A673 (cell line): ENCODE results near the gene ARHGEF26. TPM values are rescaled to one million over a fixed set of nuclear protein-coding genes. Genes with fewer than 3 reads are reported as not detected.

ENCODE experiments used
- BruUV-seq: library from RNA; stranded (reverse); fragments of 400-500 nt; replicated peaks from 2 replicates; lab custom pipeline; 2021; lab: Mats Ljungman, UMichigan
- CTCF ChIA-PET: fragments of 300-600 bp; sonication (Branson Sonifier 250); formaldehyde crosslinking; loops from one replicate; lab custom pipeline; 2022; ENCODE audit warnings: antibody characterized with exemption; lab: Charles Lee
- POLR2A ChIA-PET: fragments of 300-600 bp; sonication (Branson Sonifier 250); formaldehyde crosslinking; loops from one replicate; lab custom pipeline; 2022; ENCODE audit warnings: antibody characterized with exemption; ENCODE audit not compliant: low non-redundant PET; lab: Charles Lee
- DNase-seq: peaks from one replicate; pipeline ENCODE4 v3.0.0-alpha.2; 2015; ENCODE audit warnings: low spot score
- H3K27ac ChIP-seq: fragments of 200-600 bp; sonication (generic); 2 replicates; pipeline ENCODE4 v1.5.1; 2016; ENCODE audit warnings: mixed run types, low read depth, mild to moderate bottlenecking, mixed read lengths, antibody characterized with exemption, low read length; ENCODE audit not compliant: poor library complexity, severe bottlenecking
- H3K27me3 ChIP-seq: fragments of 200-600 bp; sonication (generic); replicated peaks from 2 replicates; pipeline ENCODE4 v1.6.1; 2017; ENCODE audit warnings: mixed run types, low read depth, mild to moderate bottlenecking, mixed read lengths, antibody characterized with exemption, low read length; ENCODE audit not compliant: insufficient read depth, poor library complexity
- H3K36me3 ChIP-seq: fragments of 200-600 bp; sonication (generic); 2 replicates; pipeline ENCODE4 v1.6.1; 2016; ENCODE audit warnings: mixed run types, mild to moderate bottlenecking, mixed read lengths, antibody characterized with exemption, low read length; ENCODE audit not compliant: insufficient read depth, poor library complexity, severe bottlenecking
- H3K4me1 ChIP-seq: fragments of 200-600 bp; sonication (generic); 2 replicates; pipeline ENCODE4 v1.6.1; 2017; ENCODE audit warnings: mixed run types, mild to moderate bottlenecking, mixed read lengths, antibody characterized with exemption, low read length; ENCODE audit not compliant: insufficient read depth, poor library complexity, severe bottlenecking
- H3K4me3 ChIP-seq: fragments of 200-600 bp; sonication (generic); 2 replicates; pipeline ENCODE4 v1.5.1; 2016; ENCODE audit warnings: low read depth, mixed run types, mild to moderate bottlenecking, mixed read lengths, low read length; ENCODE audit not compliant: poor library complexity, severe bottlenecking
- H3K9me3 ChIP-seq: fragments of 200-600 bp; sonication (generic); 2 replicates; pipeline ENCODE4 v1.6.1; 2016; ENCODE audit warnings: mixed run types, low read depth, mild to moderate bottlenecking, mixed read lengths, antibody characterized with exemption, low read length; ENCODE audit not compliant: poor library complexity, severe bottlenecking
- EZH2 ChIP-seq: fragments of 200-600 bp; sonication (generic); IDR thresholded peaks from 2 replicates; pipeline ENCODE4 v1.6.1; 2017; ENCODE audit warnings: borderline replicate concordance, low read depth, mild to moderate bottlenecking, mixed read lengths, antibody characterized with exemption, low read length; ENCODE audit not compliant: poor library complexity, severe bottlenecking
- intact Hi-C: fragments of 100-400 bp; cut with micrococcal nuclease; formaldehyde crosslinking; loops from one replicate; pipeline ENCODE4 v1.10.0; 2022; ENCODE audit not compliant: unreplicated experiment
- total RNA-seq: library from RNA; stranded (reverse); gene quantifications from 2 replicates; pipeline ENCODE4 v1.2.3, GENCODE V29; 2021
- TF ChIP-seq, protein P1 (sequence below): fragments of 300-800, 200-600 bp; sonication (generic); conservative IDR thresholded peaks from 2 replicates; pipeline ENCODE4 v1.5.1; 2017; ENCODE audit warnings: low read depth, mild to moderate bottlenecking, antibody characterized with exemption, low read length, moderate library complexity, mixed read lengths

ARHGEF26 gene
- total RNA-seq, 1 experiment from 2014 or later, result 15.9 TPM

DNA sequence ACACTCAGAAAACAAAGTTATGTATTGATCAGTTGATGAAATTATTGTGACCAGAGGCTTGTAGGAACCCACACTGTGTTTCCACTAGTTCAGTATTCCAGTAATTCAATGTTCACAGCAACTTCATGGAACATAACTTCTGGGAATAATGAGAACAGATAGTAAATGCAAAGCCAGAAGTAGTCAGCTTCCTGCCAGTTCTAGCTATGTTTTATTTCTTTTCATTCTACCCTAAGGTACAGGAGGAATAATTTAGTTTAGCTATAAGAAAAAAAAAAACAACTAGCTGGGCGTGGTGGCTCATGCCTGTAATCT, 48.6 kb downstream of the ARHGEF26 start:
- TF ChIP-seq, protein P1, sequence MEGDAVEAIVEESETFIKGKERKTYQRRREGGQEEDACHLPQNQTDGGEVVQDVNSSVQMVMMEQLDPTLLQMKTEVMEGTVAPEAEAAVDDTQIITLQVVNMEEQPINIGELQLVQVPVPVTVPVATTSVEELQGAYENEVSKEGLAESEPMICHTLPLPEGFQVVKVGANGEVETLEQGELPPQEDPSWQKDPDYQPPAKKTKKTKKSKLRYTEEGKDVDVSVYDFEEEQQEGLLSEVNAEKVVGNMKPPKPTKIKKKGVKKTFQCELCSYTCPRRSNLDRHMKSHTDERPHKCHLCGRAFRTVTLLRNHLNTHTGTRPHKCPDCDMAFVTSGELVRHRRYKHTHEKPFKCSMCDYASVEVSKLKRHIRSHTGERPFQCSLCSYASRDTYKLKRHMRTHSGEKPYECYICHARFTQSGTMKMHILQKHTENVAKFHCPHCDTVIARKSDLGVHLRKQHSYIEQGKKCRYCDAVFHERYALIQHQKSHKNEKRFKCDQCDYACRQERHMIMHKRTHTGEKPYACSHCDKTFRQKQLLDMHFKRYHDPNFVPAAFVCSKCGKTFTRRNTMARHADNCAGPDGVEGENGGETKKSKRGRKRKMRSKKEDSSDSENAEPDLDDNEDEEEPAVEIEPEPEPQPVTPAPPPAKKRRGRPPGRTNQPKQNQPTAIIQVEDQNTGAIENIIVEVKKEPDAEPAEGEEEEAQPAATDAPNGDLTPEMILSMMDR, result no peak
- TF ChIP-seq EZH2, result no peak
- no TSS peak for BruUV-seq
- CTCF ChIA-PET, result no interaction called here
- Histone ChIP-seq H3K9me3 (no peaks in the 10 kb centered on the region), H3K4me3 (no peak overlapping the region), H3K36me3 (no peaks in the 10 kb centered on the region), H3K27me3 (no peaks in the 10 kb centered on the region), H3K4me1 (peaks cover 7% of the 10 kb centered on the region), H3K27ac (no peak overlapping the region)
- intact Hi-C loops, result no loop called here
- DNase-seq, result no peak
- POLR2A ChIA-PET, result no interaction called here

DNA sequence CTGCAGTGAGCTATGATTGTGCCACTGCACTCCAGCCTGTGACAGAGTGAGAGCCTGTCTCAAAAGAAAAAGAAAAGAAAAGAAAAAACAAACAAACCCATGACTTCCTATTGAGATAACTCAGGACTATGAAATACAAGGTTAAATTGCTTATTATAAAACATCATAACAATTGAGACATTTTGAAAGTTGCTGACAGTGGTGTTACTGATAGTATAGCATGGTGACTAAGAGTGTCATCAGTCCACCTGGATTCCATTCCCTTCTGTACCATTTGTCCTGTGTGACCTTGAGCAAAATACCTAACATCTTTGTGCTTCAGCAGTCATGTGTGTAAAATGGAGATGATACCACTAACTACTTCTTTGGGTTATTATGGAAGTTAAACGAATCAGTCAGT, 49.1 kb downstream of the ARHGEF26 start:
- Histone ChIP-seq H3K9me3 (no peaks in the 10 kb centered on the region), H3K4me1 (peaks cover 7% of the 10 kb centered on the region), H3K27me3 (no peaks in the 10 kb centered on the region), H3K27ac (no peak overlapping the region), H3K36me3 (no peaks in the 10 kb centered on the region), H3K4me3 (no peak overlapping the region)
- BruUV-seq, result no TSS peak
- POLR2A ChIA-PET, result no interaction called here
- intact Hi-C loops, result no loop called here
- CTCF ChIA-PET, result no interaction called here
- no peak for TF ChIP-seq EZH2
- TF ChIP-seq, protein P1, result no peak
- DNase-seq, result no peak

DNA sequence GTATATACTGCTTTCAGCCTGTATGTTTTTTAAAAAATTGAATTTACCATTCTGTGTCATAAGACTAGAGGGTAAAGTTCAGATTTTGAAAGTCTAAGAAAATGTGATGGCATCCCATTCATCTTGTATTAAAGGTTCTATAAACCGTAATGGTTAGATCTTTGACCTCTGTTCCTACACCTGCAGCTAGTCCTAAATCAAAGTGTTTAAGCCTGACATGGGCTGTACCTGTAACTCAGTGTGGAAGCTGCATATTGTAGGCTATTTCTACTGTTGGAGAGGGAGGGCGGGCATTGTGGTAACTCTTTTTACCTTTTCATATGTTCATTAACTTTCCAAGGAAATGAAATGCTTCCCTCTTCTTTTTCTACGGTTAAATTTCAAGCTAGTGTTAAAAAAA, 53.9 kb downstream of the ARHGEF26 start:
- intact Hi-C loops, result no loop called here

More for the DNA sequence above, 53.9 kb downstream of the ARHGEF26 start:
- no peak for TF ChIP-seq EZH2
- TF ChIP-seq, protein P1, result no peak
- Histone ChIP-seq H3K9me3 (no peaks in the 10 kb centered on the region), H3K4me3 (no peak overlapping the region), H3K27ac (no peak overlapping the region), H3K4me1 (peaks cover 7% of the 10 kb centered on the region), H3K36me3 (no peaks in the 10 kb centered on the region), H3K27me3 (no peaks in the 10 kb centered on the region)
- BruUV-seq, result no TSS peak
- DNase-seq, result no peak
- POLR2A ChIA-PET, result no interaction called here
- CTCF ChIA-PET, result no interaction called here
